GM12878 (cell line): ENCODE data around the gene ACVR1C.

Source experiments
- EP300 ChIP-seq, 2 experiments: fragments of 150-350 bp in 1 of 2; IDR thresholded peaks; 2 replicates each; pipeline ENCODE4 v1.6.1; 2011 to 2012; ENCODE audit warnings: low read depth in 2 of 2, low read length in 2 of 2, borderline replicate concordance in 1 of 2, improper control_type of control experiment in 1 of 2, inconsistent platforms in 1 of 2; ENCODE audit not compliant: control insufficient read depth in 1 of 2
- TF ChIP-seq, protein P1 (sequence below): fragments of 450-650 bp; IDR thresholded peaks from 2 replicates; pipeline ENCODE4 v1.6.1; 2017; ENCODE audit warnings: mild to moderate bottlenecking, moderate library complexity

DNA sequence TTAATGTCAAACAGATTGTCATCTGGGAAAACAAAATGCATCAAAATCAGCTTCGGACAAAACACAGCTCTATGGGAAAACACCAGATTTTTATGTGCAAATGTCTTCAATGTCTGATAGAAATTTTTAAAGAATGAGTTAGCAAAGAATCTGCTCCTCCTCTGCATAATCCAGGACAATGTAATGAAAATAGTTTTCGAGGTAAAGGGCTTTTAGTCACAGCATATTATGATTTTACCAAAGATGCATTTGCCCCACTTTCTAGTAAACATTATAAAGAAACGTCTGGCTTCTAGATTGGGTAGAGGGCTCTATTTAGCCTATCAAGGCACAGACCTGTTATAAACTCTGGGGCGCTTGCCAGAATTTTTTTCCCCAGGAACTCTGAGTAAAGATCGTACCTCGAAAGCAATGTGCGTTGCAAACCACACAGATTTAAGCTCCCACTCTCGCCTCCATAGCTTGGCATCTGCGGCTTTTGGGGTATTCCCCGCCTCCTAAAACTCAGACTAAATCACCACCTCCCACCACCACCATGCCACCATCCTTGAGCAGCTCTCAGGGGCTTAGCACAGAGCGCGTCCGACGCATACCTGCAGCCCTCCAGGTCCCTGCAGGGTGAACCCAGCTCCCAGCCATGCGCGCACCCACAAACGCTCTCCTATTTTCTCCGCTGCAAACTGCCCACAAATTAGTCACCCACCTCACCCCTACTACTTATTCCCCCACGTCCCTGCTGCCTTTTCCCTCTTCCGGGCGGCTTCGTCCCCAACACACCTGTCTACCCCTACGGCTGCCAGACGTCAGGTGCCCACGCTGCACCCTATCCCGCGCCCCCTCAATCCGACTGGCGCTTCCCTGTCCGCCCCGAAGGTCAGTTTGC is 829 bp downstream of the ACVR1C start:
- no peak for TF ChIP-seq EP300 (IDR thresholded peaks at IDR 0.05; ENCODE audit: borderline replicate concordance in 1 of 2, control insufficient read depth in 1 of 2, low read depth in 2 of 2, low read length in 2 of 2)
- TF ChIP-seq, protein P1, sequence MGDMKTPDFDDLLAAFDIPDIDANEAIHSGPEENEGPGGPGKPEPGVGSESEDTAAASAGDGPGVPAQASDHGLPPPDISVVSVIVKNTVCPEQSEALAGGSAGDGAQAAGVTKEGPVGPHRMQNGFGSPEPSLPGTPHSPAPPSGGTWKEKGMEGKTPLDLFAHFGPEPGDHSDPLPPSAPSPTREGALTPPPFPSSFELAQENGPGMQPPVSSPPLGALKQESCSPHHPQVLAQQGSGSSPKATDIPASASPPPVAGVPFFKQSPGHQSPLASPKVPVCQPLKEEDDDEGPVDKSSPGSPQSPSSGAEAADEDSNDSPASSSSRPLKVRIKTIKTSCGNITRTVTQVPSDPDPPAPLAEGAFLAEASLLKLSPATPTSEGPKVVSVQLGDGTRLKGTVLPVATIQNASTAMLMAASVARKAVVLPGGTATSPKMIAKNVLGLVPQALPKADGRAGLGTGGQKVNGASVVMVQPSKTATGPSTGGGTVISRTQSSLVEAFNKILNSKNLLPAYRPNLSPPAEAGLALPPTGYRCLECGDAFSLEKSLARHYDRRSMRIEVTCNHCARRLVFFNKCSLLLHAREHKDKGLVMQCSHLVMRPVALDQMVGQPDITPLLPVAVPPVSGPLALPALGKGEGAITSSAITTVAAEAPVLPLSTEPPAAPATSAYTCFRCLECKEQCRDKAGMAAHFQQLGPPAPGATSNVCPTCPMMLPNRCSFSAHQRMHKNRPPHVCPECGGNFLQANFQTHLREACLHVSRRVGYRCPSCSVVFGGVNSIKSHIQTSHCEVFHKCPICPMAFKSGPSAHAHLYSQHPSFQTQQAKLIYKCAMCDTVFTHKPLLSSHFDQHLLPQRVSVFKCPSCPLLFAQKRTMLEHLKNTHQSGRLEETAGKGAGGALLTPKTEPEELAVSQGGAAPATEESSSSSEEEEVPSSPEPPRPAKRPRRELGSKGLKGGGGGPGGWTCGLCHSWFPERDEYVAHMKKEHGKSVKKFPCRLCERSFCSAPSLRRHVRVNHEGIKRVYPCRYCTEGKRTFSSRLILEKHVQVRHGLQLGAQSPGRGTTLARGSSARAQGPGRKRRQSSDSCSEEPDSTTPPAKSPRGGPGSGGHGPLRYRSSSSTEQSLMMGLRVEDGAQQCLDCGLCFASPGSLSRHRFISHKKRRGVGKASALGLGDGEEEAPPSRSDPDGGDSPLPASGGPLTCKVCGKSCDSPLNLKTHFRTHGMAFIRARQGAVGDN, result no peak
